ENCODE measurements around the gene SLC41A2. TPM values are rescaled to one million over a fixed set of nuclear protein-coding genes. Genes with fewer than 3 reads are reported as not detected.

SLC41A2 gene
- total and polyA plus RNA-seq, 10 of the 15 experiments (the other 5 are each of a cell fraction or from before 2014, with no cell fraction given), result 3.5 to 19.0 (median 11.3) TPM

GRCh38 chr12:104974626-104975290 lies 16.7 kb upstream of the SLC41A2 start (continued):
- TF ChIP-seq, protein P1, sequence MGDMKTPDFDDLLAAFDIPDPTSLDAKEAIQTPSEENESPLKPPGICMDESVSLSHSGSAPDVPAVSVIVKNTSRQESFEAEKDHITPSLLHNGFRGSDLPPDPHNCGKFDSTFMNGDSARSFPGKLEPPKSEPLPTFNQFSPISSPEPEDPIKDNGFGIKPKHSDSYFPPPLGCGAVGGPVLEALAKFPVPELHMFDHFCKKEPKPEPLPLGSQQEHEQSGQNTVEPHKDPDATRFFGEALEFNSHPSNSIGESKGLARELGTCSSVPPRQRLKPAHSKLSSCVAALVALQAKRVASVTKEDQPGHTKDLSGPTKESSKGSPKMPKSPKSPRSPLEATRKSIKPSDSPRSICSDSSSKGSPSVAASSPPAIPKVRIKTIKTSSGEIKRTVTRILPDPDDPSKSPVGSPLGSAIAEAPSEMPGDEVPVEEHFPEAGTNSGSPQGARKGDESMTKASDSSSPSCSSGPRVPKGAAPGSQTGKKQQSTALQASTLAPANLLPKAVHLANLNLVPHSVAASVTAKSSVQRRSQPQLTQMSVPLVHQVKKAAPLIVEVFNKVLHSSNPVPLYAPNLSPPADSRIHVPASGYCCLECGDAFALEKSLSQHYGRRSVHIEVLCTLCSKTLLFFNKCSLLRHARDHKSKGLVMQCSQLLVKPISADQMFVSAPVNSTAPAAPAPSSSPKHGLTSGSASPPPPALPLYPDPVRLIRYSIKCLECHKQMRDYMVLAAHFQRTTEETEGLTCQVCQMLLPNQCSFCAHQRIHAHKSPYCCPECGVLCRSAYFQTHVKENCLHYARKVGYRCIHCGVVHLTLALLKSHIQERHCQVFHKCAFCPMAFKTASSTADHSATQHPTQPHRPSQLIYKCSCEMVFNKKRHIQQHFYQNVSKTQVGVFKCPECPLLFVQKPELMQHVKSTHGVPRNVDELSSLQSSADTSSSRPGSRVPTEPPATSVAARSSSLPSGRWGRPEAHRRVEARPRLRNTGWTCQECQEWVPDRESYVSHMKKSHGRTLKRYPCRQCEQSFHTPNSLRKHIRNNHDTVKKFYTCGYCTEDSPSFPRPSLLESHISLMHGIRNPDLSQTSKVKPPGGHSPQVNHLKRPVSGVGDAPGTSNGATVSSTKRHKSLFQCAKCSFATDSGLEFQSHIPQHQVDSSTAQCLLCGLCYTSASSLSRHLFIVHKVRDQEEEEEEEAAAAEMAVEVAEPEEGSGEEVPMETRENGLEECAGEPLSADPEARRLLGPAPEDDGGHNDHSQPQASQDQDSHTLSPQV (IDR thresholded peaks at IDR 0.05), result no peak
- TF ChIP-seq ZNF217 (IDR thresholded peaks at IDR 0.05), result peak; percentile 45; the same call in 1 of the 2 replicates
- peak; percentile 52 for TF ChIP-seq SMAD1 (IDR thresholded peaks at IDR 0.05; ENCODE audit: low read depth, partially characterized antibody)
- TF ChIP-seq NR2C2 (IDR thresholded peaks at IDR 0.05; ENCODE audit: borderline replicate concordance, control insufficient read depth, insufficient read length, low read depth), result no peak
- TF ChIP-seq NFYB (IDR thresholded peaks at IDR 0.05; ENCODE audit: insufficient read depth, low read depth, low read length), result no peak
- no peak for TF ChIP-seq CBX3 (IDR thresholded peaks at IDR 0.05; ENCODE audit: borderline replicate concordance, low read depth)
- no peak for TF ChIP-seq ASH2L (IDR thresholded peaks at IDR 0.05; ENCODE audit: borderline replicate concordance, low read depth)
- TF ChIP-seq KAT2A (conservative IDR thresholded peaks at IDR 0.05; ENCODE audit: control insufficient read depth, low read depth, low read length), result no peak
- TF ChIP-seq, protein P2, sequence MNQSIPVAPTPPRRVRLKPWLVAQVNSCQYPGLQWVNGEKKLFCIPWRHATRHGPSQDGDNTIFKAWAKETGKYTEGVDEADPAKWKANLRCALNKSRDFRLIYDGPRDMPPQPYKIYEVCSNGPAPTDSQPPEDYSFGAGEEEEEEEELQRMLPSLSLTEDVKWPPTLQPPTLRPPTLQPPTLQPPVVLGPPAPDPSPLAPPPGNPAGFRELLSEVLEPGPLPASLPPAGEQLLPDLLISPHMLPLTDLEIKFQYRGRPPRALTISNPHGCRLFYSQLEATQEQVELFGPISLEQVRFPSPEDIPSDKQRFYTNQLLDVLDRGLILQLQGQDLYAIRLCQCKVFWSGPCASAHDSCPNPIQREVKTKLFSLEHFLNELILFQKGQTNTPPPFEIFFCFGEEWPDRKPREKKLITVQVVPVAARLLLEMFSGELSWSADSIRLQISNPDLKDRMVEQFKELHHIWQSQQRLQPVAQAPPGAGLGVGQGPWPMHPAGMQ (IDR thresholded peaks at IDR 0.05; ENCODE audit: borderline replicate concordance), result no peak
- peak; percentile 93; the same call in 1 of the 2 replicates for TF ChIP-seq BACH1 (IDR thresholded peaks at IDR 0.05; ENCODE audit: borderline replicate concordance)
- no peak for TF ChIP-seq BRCA1 (IDR thresholded peaks at IDR 0.05; ENCODE audit: low read depth, low read length)
- TF ChIP-seq CBFB (IDR thresholded peaks at IDR 0.05; ENCODE audit: low read depth), result 0 out of 2 replicates have a peak, but pooled peaks have one; percentile 33
- TF ChIP-seq TCF7 (IDR thresholded peaks at IDR 0.05; ENCODE audit: borderline replicate concordance), result no peak; the same call in 1 of the 2 replicates
- peak; percentile 82 for TF ChIP-seq TCF3 (IDR thresholded peaks at IDR 0.05; ENCODE audit: borderline replicate concordance, insufficient read depth, low read depth, low read length)
- 0 out of 2 replicates have a peak, but pooled peaks have one; percentile 41 for TF ChIP-seq RCOR1 (conservative IDR thresholded peaks at IDR 0.05; ENCODE audit: low read depth, low read length)
- TF ChIP-seq, protein P3, sequence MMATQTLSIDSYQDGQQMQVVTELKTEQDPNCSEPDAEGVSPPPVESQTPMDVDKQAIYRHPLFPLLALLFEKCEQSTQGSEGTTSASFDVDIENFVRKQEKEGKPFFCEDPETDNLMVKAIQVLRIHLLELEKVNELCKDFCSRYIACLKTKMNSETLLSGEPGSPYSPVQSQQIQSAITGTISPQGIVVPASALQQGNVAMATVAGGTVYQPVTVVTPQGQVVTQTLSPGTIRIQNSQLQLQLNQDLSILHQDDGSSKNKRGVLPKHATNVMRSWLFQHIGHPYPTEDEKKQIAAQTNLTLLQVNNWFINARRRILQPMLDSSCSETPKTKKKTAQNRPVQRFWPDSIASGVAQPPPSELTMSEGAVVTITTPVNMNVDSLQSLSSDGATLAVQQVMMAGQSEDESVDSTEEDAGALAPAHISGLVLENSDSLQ (IDR thresholded peaks at IDR 0.05), result peak; percentile 94
- no peak for TF ChIP-seq ELK1 (IDR thresholded peaks at IDR 0.05; ENCODE audit: low read depth, low read length)
- peak; percentile 89 for TF ChIP-seq NFIC (IDR thresholded peaks at IDR 0.05; ENCODE audit: low read depth, low read length)
- no peak for TF ChIP-seq EZH2 (IDR thresholded peaks at IDR 0.05; ENCODE audit: borderline replicate concordance, control insufficient read depth, low read depth, low read length)
- TF ChIP-seq NBN (IDR thresholded peaks at IDR 0.05), result peak; percentile 92
- peak; percentile 91 for TF ChIP-seq BCL11A (IDR thresholded peaks at IDR 0.05; ENCODE audit: low read depth, low read length)
- 0 out of 2 replicates have a peak, but pooled peaks have one; percentile 17 for TF ChIP-seq MAX (IDR thresholded peaks at IDR 0.05; ENCODE audit: low read depth, low read length)
- no peak for TF ChIP-seq YBX1 (IDR thresholded peaks at IDR 0.05)

All from GM12878 (cell line).